A673 (cell line): ENCODE measurements around the gene SP140L. TPM values are rescaled to one million over a fixed set of nuclear protein-coding genes. Genes with fewer than 3 reads are reported as not detected.

Source experiments
- BruUV-seq: library from RNA; stranded (reverse); fragments of 400-500 nt; replicated peaks from 2 replicates; lab custom pipeline; 2021; lab: Mats Ljungman, UMichigan
- CTCF ChIA-PET: fragments of 300-600 bp; sonication (Branson Sonifier 250); formaldehyde crosslinking; loops from one replicate; lab custom pipeline; 2022; ENCODE audit warnings: antibody characterized with exemption; lab: Charles Lee
- POLR2A ChIA-PET: fragments of 300-600 bp; sonication (Branson Sonifier 250); formaldehyde crosslinking; loops from one replicate; lab custom pipeline; 2022; ENCODE audit warnings: antibody characterized with exemption; ENCODE audit not compliant: low non-redundant PET; lab: Charles Lee
- DNase-seq: peaks from one replicate; pipeline ENCODE4 v3.0.0-alpha.2; 2015; ENCODE audit warnings: low spot score
- H3K27ac ChIP-seq: fragments of 200-600 bp; sonication (generic); 2 replicates; pipeline ENCODE4 v1.5.1; 2016; ENCODE audit warnings: mixed run types, low read depth, mild to moderate bottlenecking, mixed read lengths, antibody characterized with exemption, low read length; ENCODE audit not compliant: poor library complexity, severe bottlenecking
- H3K27me3 ChIP-seq: fragments of 200-600 bp; sonication (generic); replicated peaks from 2 replicates; pipeline ENCODE4 v1.6.1; 2017; ENCODE audit warnings: mixed run types, low read depth, mild to moderate bottlenecking, mixed read lengths, antibody characterized with exemption, low read length; ENCODE audit not compliant: insufficient read depth, poor library complexity
- H3K36me3 ChIP-seq: fragments of 200-600 bp; sonication (generic); 2 replicates; pipeline ENCODE4 v1.6.1; 2016; ENCODE audit warnings: mixed run types, mild to moderate bottlenecking, mixed read lengths, antibody characterized with exemption, low read length; ENCODE audit not compliant: insufficient read depth, poor library complexity, severe bottlenecking
- H3K4me1 ChIP-seq: fragments of 200-600 bp; sonication (generic); 2 replicates; pipeline ENCODE4 v1.6.1; 2017; ENCODE audit warnings: mixed run types, mild to moderate bottlenecking, mixed read lengths, antibody characterized with exemption, low read length; ENCODE audit not compliant: insufficient read depth, poor library complexity, severe bottlenecking
- H3K4me3 ChIP-seq: fragments of 200-600 bp; sonication (generic); 2 replicates; pipeline ENCODE4 v1.5.1; 2016; ENCODE audit warnings: low read depth, mixed run types, mild to moderate bottlenecking, mixed read lengths, low read length; ENCODE audit not compliant: poor library complexity, severe bottlenecking
- H3K9me3 ChIP-seq: fragments of 200-600 bp; sonication (generic); 2 replicates; pipeline ENCODE4 v1.6.1; 2016; ENCODE audit warnings: mixed run types, low read depth, mild to moderate bottlenecking, mixed read lengths, antibody characterized with exemption, low read length; ENCODE audit not compliant: poor library complexity, severe bottlenecking
- EZH2 ChIP-seq: fragments of 200-600 bp; sonication (generic); IDR thresholded peaks from 2 replicates; pipeline ENCODE4 v1.6.1; 2017; ENCODE audit warnings: borderline replicate concordance, low read depth, mild to moderate bottlenecking, mixed read lengths, antibody characterized with exemption, low read length; ENCODE audit not compliant: poor library complexity, severe bottlenecking
- intact Hi-C: fragments of 100-400 bp; cut with micrococcal nuclease; formaldehyde crosslinking; loops from one replicate; pipeline ENCODE4 v1.10.0; 2022; ENCODE audit not compliant: unreplicated experiment
- total RNA-seq: library from RNA; stranded (reverse); gene quantifications from 2 replicates; pipeline ENCODE4 v1.2.3, GENCODE V29; 2021
- TF ChIP-seq, protein P1 (sequence below): fragments of 300-800, 200-600 bp; sonication (generic); conservative IDR thresholded peaks from 2 replicates; pipeline ENCODE4 v1.5.1; 2017; ENCODE audit warnings: low read depth, mild to moderate bottlenecking, antibody characterized with exemption, low read length, moderate library complexity, mixed read lengths

The SP140L gene
- total RNA-seq, 1 experiment from 2014 or later: 0.37 TPM

GRCh38 chr2:230347659-230348305, 20.8 kb downstream of the SP140L start:
- H3K9me3 ChIP-seq: peaks cover 9% of the 10 kb centered on the region
- no peak for DNase-seq
- H3K36me3 ChIP-seq: no peaks in the 10 kb centered on the region
- no peaks in the 10 kb centered on the region for H3K27me3 ChIP-seq
- BruUV-seq: no TSS peak
- intact Hi-C loops: no loop called here
- TF ChIP-seq EZH2: no peak
- TF ChIP-seq, protein P1, sequence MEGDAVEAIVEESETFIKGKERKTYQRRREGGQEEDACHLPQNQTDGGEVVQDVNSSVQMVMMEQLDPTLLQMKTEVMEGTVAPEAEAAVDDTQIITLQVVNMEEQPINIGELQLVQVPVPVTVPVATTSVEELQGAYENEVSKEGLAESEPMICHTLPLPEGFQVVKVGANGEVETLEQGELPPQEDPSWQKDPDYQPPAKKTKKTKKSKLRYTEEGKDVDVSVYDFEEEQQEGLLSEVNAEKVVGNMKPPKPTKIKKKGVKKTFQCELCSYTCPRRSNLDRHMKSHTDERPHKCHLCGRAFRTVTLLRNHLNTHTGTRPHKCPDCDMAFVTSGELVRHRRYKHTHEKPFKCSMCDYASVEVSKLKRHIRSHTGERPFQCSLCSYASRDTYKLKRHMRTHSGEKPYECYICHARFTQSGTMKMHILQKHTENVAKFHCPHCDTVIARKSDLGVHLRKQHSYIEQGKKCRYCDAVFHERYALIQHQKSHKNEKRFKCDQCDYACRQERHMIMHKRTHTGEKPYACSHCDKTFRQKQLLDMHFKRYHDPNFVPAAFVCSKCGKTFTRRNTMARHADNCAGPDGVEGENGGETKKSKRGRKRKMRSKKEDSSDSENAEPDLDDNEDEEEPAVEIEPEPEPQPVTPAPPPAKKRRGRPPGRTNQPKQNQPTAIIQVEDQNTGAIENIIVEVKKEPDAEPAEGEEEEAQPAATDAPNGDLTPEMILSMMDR: no peak
- H3K27ac ChIP-seq: no peak overlapping the region
- no peak overlapping the region for H3K4me3 ChIP-seq
- ChIA-PET CTCF (no interaction called here), POLR2A (no interaction called here)
- H3K4me1 ChIP-seq: no peaks in the 10 kb centered on the region

GRCh38 chr2:230348787-230349186, 21.8 kb downstream of the SP140L start:
- POLR2A ChIA-PET: no interaction called here
- no peaks in the 10 kb centered on the region for H3K36me3 ChIP-seq
- H3K9me3 ChIP-seq: peaks cover 9% of the 10 kb centered on the region
- no TSS peak for BruUV-seq
- no peak for DNase-seq
- H3K4me3 ChIP-seq: no peak overlapping the region
- no peaks in the 10 kb centered on the region for H3K27me3 ChIP-seq
- no peak overlapping the region for H3K27ac ChIP-seq
- TF ChIP-seq, protein P1: no peak
- no peak for TF ChIP-seq EZH2
- H3K4me1 ChIP-seq: no peaks in the 10 kb centered on the region
- intact Hi-C loops: no loop called here
- CTCF ChIA-PET: no interaction called here

DNA sequence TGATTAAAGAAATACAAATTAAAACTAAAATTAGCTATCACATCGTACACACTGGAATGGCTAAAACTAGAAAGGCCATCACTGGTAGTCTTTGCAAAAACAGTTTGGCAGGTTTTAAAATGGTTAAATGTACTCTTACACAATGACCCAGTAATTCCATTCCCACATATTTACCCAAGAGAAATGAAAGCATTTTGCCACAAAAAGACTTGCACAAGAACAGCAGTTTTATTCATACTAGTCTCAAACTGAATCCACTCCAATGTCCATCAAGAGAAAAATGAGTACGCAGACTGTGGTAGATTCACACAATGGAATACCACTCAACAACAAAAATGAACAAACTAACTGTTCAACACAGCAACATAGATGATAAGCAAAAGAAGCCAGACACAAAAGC, 29.1 kb downstream of the SP140L start:
- intact Hi-C loops: no loop called here
- Histone ChIP-seq H3K4me3 (no peak overlapping the region), H3K27me3 (peaks cover 11% of the 10 kb centered on the region), H3K27ac (no peak overlapping the region), H3K9me3 (peaks cover 4% of the 10 kb centered on the region), H3K4me1 (no peaks in the 10 kb centered on the region), H3K36me3 (no peaks in the 10 kb centered on the region)
- BruUV-seq: no TSS peak
- no peak for TF ChIP-seq EZH2
- TF ChIP-seq, protein P1: no peak
- ChIA-PET CTCF (no interaction called here), POLR2A (no interaction called here)
- DNase-seq: no peak
